ENCODE data around the gene CTAGE6. TPM values are rescaled to one million over a fixed set of nuclear protein-coding genes. Genes with fewer than 3 reads are reported as not detected.

Gene CTAGE6
- polyA plus RNA-seq, 3 donors = not detected

DNA sequence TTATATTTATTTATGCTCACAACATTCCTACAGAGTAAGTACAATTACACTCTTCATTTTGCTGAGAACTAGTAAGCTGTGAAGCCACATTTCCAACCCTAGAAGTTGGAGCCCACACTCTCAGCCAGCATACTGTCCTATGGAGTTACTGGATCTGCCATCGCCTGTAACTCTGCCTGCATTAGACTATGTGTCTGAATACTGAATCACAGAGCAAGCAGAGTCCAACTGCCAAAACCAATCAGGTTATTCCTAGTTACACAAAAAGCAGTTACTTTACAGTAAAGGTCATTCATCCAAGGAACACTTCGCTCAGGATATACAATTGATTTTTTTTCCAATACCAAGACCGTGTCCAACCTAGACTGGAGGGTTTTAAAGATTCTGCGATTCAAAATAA, 21.5 kb downstream of the CTAGE6 start:
- H3K4me1 Mint-ChIP-seq = peaks cover 4% of the 10 kb centered on the region
- H2AFZ ChIP-seq (ENCODE audit: insufficient read depth, low read depth, low read length, poor library complexity, severe bottlenecking) = no peak overlapping the region

DNA sequence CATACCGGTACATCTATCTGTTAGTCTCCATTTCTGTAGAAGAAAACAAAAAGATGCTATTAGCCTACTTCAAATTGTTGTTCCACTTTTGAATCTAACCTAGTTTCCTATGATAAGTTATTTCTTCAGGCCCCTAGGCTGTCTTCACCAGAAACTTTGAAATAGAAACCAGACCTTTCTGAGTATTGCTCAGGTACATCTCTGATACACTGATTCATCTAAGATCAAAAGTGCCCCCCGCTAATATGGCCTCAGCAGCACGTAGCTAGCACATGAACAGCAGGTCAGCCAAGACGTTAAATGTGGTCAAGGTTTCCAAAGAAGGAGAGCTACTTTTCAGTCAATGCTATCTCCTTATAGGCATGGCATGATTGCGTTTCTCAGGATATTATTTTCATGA, 23.6 kb downstream of the CTAGE6 start:
- H3K9me3 Mint-ChIP-seq = peaks cover 0 to 3% (median 0%) of the 10 kb centered on the region in 7 donors
- H3K27me3 Mint-ChIP-seq (ENCODE audit: low read depth in 3 of 3) = peaks cover 0 to 5% (median 1%) of the 10 kb centered on the region in 3 donors

More for the DNA sequence above, 21.5 kb downstream of the CTAGE6 start:
- H3K27me3 Mint-ChIP-seq (ENCODE audit: low read depth in 3 of 3) = peaks cover 1 to 5% (median 3%) of the 10 kb centered on the region in 3 donors
- H3K79me2 ChIP-seq (ENCODE audit: insufficient read depth, low read length) = no peaks in the 10 kb centered on the region
- DNase-seq = no peak
- peaks cover 0 to 2% (median 0%) of the 10 kb centered on the region in 7 donors for H3K9me3 Mint-ChIP-seq
- no peak overlapping the region for H3K4me3 Mint-ChIP-seq
- H3K4me2 ChIP-seq (replicated peaks; ENCODE audit: extremely low read depth, low read length, poor library complexity, severe bottlenecking) = no peak overlapping the region
- no peaks in the 10 kb centered on the region for H3K27me3 ChIP-seq (ENCODE audit: control insufficient read depth in 2 of 2, insufficient read depth in 2 of 2, low read length in 2 of 2)
- H3K9me3 ChIP-seq (replicated peaks in 1 of 2; ENCODE audit: control insufficient read depth in 1 of 2, insufficient read depth in 1 of 2, low read length in 2 of 2) = no peaks in the 10 kb centered on the region
- WGBS (ENCODE audit: insufficient coverage) = no CpG with 5 or more reads among the region's 4 CpGs
- TF ChIP-seq, protein P1, sequence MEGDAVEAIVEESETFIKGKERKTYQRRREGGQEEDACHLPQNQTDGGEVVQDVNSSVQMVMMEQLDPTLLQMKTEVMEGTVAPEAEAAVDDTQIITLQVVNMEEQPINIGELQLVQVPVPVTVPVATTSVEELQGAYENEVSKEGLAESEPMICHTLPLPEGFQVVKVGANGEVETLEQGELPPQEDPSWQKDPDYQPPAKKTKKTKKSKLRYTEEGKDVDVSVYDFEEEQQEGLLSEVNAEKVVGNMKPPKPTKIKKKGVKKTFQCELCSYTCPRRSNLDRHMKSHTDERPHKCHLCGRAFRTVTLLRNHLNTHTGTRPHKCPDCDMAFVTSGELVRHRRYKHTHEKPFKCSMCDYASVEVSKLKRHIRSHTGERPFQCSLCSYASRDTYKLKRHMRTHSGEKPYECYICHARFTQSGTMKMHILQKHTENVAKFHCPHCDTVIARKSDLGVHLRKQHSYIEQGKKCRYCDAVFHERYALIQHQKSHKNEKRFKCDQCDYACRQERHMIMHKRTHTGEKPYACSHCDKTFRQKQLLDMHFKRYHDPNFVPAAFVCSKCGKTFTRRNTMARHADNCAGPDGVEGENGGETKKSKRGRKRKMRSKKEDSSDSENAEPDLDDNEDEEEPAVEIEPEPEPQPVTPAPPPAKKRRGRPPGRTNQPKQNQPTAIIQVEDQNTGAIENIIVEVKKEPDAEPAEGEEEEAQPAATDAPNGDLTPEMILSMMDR (IDR thresholded peaks at IDR 0.05) = no peak
- H3K4me3 ChIP-seq (replicated peaks in 1 of 3; ENCODE audit: low read depth in 2 of 3, low read length in 3 of 3) = no peak overlapping the region
- H3K36me3 Mint-ChIP-seq = peaks cover 0 to 1% of the 10 kb centered on the region in 2 donors
- no peaks in the 10 kb centered on the region for H4K20me1 ChIP-seq (ENCODE audit: insufficient read depth, low read length)
- no peaks in the 10 kb centered on the region for H3K4me1 ChIP-seq (ENCODE audit: control insufficient read depth in 1 of 2, insufficient read depth in 2 of 2, low read length in 2 of 2)
- no peaks in the 10 kb centered on the region for H3K36me3 ChIP-seq (replicated peaks in 1 of 2; ENCODE audit: control insufficient read depth in 1 of 2, insufficient read depth in 2 of 2, low read length in 2 of 2)
- intact Hi-C loops (cut with micrococcal nuclease) = no loop called here
- no peak overlapping the region for H3K9ac ChIP-seq (ENCODE audit: insufficient read depth, low read length, poor library complexity, severe bottlenecking)
- H3K27ac ChIP-seq (ENCODE audit: low read depth in 1 of 2, low read length in 2 of 2) = no peak overlapping the region
- no peak overlapping the region for H3K27ac Mint-ChIP-seq

More for the DNA sequence above, 23.6 kb downstream of the CTAGE6 start:
- Mint-ChIP-seq H3K36me3 (peaks cover 0 to 1% of the 10 kb centered on the region in 2 donors), H3K27ac (no peak overlapping the region), H3K4me3 (no peak overlapping the region), H3K4me1 (peaks cover 4% of the 10 kb centered on the region)
- intact Hi-C loops (cut with micrococcal nuclease) = no loop called here
- Histone ChIP-seq H3K36me3 (replicated peaks in 1 of 2; ENCODE audit: control insufficient read depth in 1 of 2, insufficient read depth in 2 of 2, low read length in 2 of 2) (no peaks in the 10 kb centered on the region), H3K4me2 (replicated peaks; ENCODE audit: extremely low read depth, low read length, poor library complexity, severe bottlenecking) (no peak overlapping the region), H3K9me3 (replicated peaks in 1 of 2; ENCODE audit: control insufficient read depth in 1 of 2, insufficient read depth in 1 of 2, low read length in 2 of 2) (no peaks in the 10 kb centered on the region), H3K27ac (ENCODE audit: low read depth in 1 of 2, low read length in 2 of 2) (no peak overlapping the region), H3K27me3 (ENCODE audit: control insufficient read depth in 2 of 2, insufficient read depth in 2 of 2, low read length in 2 of 2) (no peaks in the 10 kb centered on the region), H3K9ac (ENCODE audit: insufficient read depth, low read length, poor library complexity, severe bottlenecking) (no peak overlapping the region), H3K4me1 (ENCODE audit: control insufficient read depth in 1 of 2, insufficient read depth in 2 of 2, low read length in 2 of 2) (no peaks in the 10 kb centered on the region), H4K20me1 (ENCODE audit: insufficient read depth, low read length) (no peaks in the 10 kb centered on the region), H3K79me2 (ENCODE audit: insufficient read depth, low read length) (no peaks in the 10 kb centered on the region), H2AFZ (ENCODE audit: insufficient read depth, low read depth, low read length, poor library complexity, severe bottlenecking) (no peak overlapping the region), H3K4me3 (replicated peaks in 1 of 3; ENCODE audit: low read depth in 2 of 3, low read length in 3 of 3) (no peak overlapping the region)
- 100% methylated on average over 5 of the region's 5 CpGs for WGBS (ENCODE audit: insufficient coverage)
- no peak for DNase-seq
- TF ChIP-seq, protein P1 (IDR thresholded peaks at IDR 0.05) = no peak

Data from CD14-positive monocyte (primary cell).